ENCODE measurements around the gene GUCY2D. TPM values are rescaled to one million over a fixed set of nuclear protein-coding genes. Genes with fewer than 3 reads are reported as not detected.

GUCY2D gene
- total and polyA plus RNA-seq, 2 experiments from 2014 or later = 0.22 TPM; not detected in 1

- H3K27ac ChIP-seq = no peak overlapping the region
- H3K4me3 ChIP-seq = no peak overlapping the region
- 0 out of 2 replicates have a peak, but pooled peaks cover 5% of the 10 kb centered on the region for H3K4me1 ChIP-seq (ENCODE audit: insufficient read depth)
- no peaks in the 10 kb centered on the region for H3F3A ChIP-seq (ENCODE audit: insufficient read depth)
- DNase-seq = no peak
- H3K9me2 ChIP-seq (ENCODE audit: insufficient read depth) = no peaks in the 10 kb centered on the region
- H3K36me3 ChIP-seq (ENCODE audit: low read depth) = no peaks in the 10 kb centered on the region
- WGBS, 2 experiments (ENCODE audit: low coverage in 1 of 2, low lambda C conversion rate in 2 of 2, missing lambda C conversion rate in 2 of 2) = 7 to 8% methylated on average over 15 of the region's 15 CpGs
- H3K9me3 ChIP-seq (ENCODE audit: low read depth) = no peaks in the 10 kb centered on the region
- peaks cover 78% of the 10 kb centered on the region for H3K27me3 ChIP-seq (replicated peaks; ENCODE audit: insufficient read depth)
- no peak overlapping the region for H3K9ac ChIP-seq
- H3K4me2 ChIP-seq (ENCODE audit: unreplicated experiment) = peak overlapping the region; percentile 7
- 0 out of 2 replicates have a peak overlapping the region, but pooled peaks have one; percentile 7 for H2AFZ ChIP-seq
- no peaks in the 10 kb centered on the region for H4K20me1 ChIP-seq (ENCODE audit: insufficient read depth)
- no peaks in the 10 kb centered on the region for H3K79me2 ChIP-seq (ENCODE audit: insufficient read depth)
- peak; percentile 73 for TF ChIP-seq EZH2 (IDR thresholded peaks at IDR 0.05; ENCODE audit: insufficient read depth, poor library complexity, severe bottlenecking)
- 0 out of 2 replicates have a peak, but pooled peaks have one; percentile 67 for TF ChIP-seq EZH2phosphoT487 (IDR thresholded peaks at IDR 0.05; ENCODE audit: insufficient read depth, low read depth)
- in situ Hi-C loops (cut with MboI) = no loop called here
These were observed 60.5 kb downstream of the GUCY2D start for GRCh38 chr17:8062807-8063483.

GRCh38 chr17:8063761-8064534, 61.5 kb downstream of the GUCY2D start:
- H3K27ac ChIP-seq = no peak overlapping the region
- H3K9me2 ChIP-seq (ENCODE audit: insufficient read depth) = no peaks in the 10 kb centered on the region
- no peak overlapping the region for H3K9ac ChIP-seq
- H3K4me3 ChIP-seq = no peak overlapping the region
- no peaks in the 10 kb centered on the region for H3F3A ChIP-seq (ENCODE audit: insufficient read depth)
- no peak for DNase-seq
- TF ChIP-seq EZH2phosphoT487 (IDR thresholded peaks at IDR 0.05; ENCODE audit: insufficient read depth, low read depth) (no peak), EZH2 (IDR thresholded peaks at IDR 0.05; ENCODE audit: insufficient read depth, poor library complexity, severe bottlenecking) (no peak)
- H3K36me3 ChIP-seq (ENCODE audit: low read depth) = no peaks in the 10 kb centered on the region
- H4K20me1 ChIP-seq (ENCODE audit: insufficient read depth) = no peaks in the 10 kb centered on the region
- 9 to 26% methylated on average over 5 to 28 of the region's 28 CpGs for WGBS, 2 experiments (ENCODE audit: low coverage in 1 of 2, low lambda C conversion rate in 2 of 2, missing lambda C conversion rate in 2 of 2)
- no peaks in the 10 kb centered on the region for H3K9me3 ChIP-seq (ENCODE audit: low read depth)
- no peak overlapping the region for H2AFZ ChIP-seq
- in situ Hi-C loops (cut with MboI) = no loop called here
- peaks cover 71% of the 10 kb centered on the region for H3K27me3 ChIP-seq (replicated peaks; ENCODE audit: insufficient read depth)
- 0 out of 2 replicates have a peak, but pooled peaks cover 5% of the 10 kb centered on the region for H3K4me1 ChIP-seq (ENCODE audit: insufficient read depth)
- no peaks in the 10 kb centered on the region for H3K79me2 ChIP-seq (ENCODE audit: insufficient read depth)
- no peak overlapping the region for H3K4me2 ChIP-seq (ENCODE audit: unreplicated experiment)

GRCh38 chr17:8064561-8065019, 62.2 kb downstream of the GUCY2D start:
- Histone ChIP-seq H3K4me2 (ENCODE audit: unreplicated experiment) (no peak overlapping the region), H3F3A (ENCODE audit: insufficient read depth) (no peaks in the 10 kb centered on the region), H3K27ac (no peak overlapping the region), H3K27me3 (replicated peaks; ENCODE audit: insufficient read depth) (peaks cover 68% of the 10 kb centered on the region), H3K9ac (no peak overlapping the region), H4K20me1 (ENCODE audit: insufficient read depth) (no peaks in the 10 kb centered on the region), H2AFZ (no peak overlapping the region), H3K4me1 (ENCODE audit: insufficient read depth) (0 out of 2 replicates have a peak, but pooled peaks cover 5% of the 10 kb centered on the region), H3K4me3 (no peak overlapping the region), H3K36me3 (ENCODE audit: low read depth) (no peaks in the 10 kb centered on the region), H3K9me2 (ENCODE audit: insufficient read depth) (no peaks in the 10 kb centered on the region), H3K9me3 (ENCODE audit: low read depth) (no peaks in the 10 kb centered on the region), H3K79me2 (ENCODE audit: insufficient read depth) (no peaks in the 10 kb centered on the region)
- in situ Hi-C loops (cut with MboI) = no loop called here
- 32 to 35% methylated on average over 6 of the region's 6 CpGs for WGBS, 2 experiments (ENCODE audit: low coverage in 1 of 2, low lambda C conversion rate in 2 of 2, missing lambda C conversion rate in 2 of 2)
- no peak for DNase-seq
- no peak for TF ChIP-seq EZH2 (IDR thresholded peaks at IDR 0.05; ENCODE audit: insufficient read depth, poor library complexity, severe bottlenecking)
- no peak for TF ChIP-seq EZH2phosphoT487 (IDR thresholded peaks at IDR 0.05; ENCODE audit: insufficient read depth, low read depth)

GRCh38 chr17:8066841-8067775, 64.7 kb downstream of the GUCY2D start:
- Histone ChIP-seq H3K27me3 (replicated peaks; ENCODE audit: insufficient read depth) (peaks cover 60% of the 10 kb centered on the region), H3K4me3 (no peak overlapping the region), H3K4me2 (ENCODE audit: unreplicated experiment) (no peak overlapping the region), H3K4me1 (ENCODE audit: insufficient read depth) (0 out of 2 replicates have a peak, but pooled peaks cover 5% of the 10 kb centered on the region), H3K79me2 (ENCODE audit: insufficient read depth) (no peaks in the 10 kb centered on the region), H3F3A (ENCODE audit: insufficient read depth) (no peaks in the 10 kb centered on the region), H3K27ac (no peak overlapping the region), H2AFZ (no peak overlapping the region), H3K9me3 (ENCODE audit: low read depth) (no peaks in the 10 kb centered on the region), H3K9ac (no peak overlapping the region), H3K9me2 (ENCODE audit: insufficient read depth) (no peaks in the 10 kb centered on the region), H3K36me3 (ENCODE audit: low read depth) (no peaks in the 10 kb centered on the region), H4K20me1 (ENCODE audit: insufficient read depth) (no peaks in the 10 kb centered on the region)
- in situ Hi-C loops (cut with MboI) = no loop called here
- WGBS, 2 experiments (ENCODE audit: low coverage in 1 of 2, low lambda C conversion rate in 2 of 2, missing lambda C conversion rate in 2 of 2) = 61 to 66% methylated on average over 15 of the region's 15 CpGs
- DNase-seq = no peak
- TF ChIP-seq EZH2 (IDR thresholded peaks at IDR 0.05; ENCODE audit: insufficient read depth, poor library complexity, severe bottlenecking) (no peak), EZH2phosphoT487 (IDR thresholded peaks at IDR 0.05; ENCODE audit: insufficient read depth, low read depth) (no peak)

Measured in GM23248 (cell line).